Coronary artery (tissue), 2 donors: ENCODE results near the gene PTPA.

ENCODE experiments used
- DNase-seq: peaks from one replicate; pipeline ENCODE4 v3.0.0-alpha.2; 2017; ENCODE audit warnings: low spot score
- H3K27ac ChIP-seq, 2 donors: fragments of 200-600 bp; sonication (generic); one replicate each; pipeline ENCODE4 v1.5.1; 2016 to 2019
- H3K4me3 ChIP-seq: fragments of 200-600 bp; sonication (generic); 2 replicates; pipeline ENCODE4 v1.5.1; 2016; ENCODE audit warnings: mild to moderate bottlenecking, moderate library complexity
- CTCF ChIP-seq: fragments of 200-600 bp; sonication (generic); IDR thresholded peaks from one replicate; pipeline ENCODE4 v1.5.1; 2019; ENCODE audit warnings: antibody characterized with exemption

Gene PTPA

GRCh38 chr9:129095908-129096307, 15.3 kb upstream of the PTPA start:
- Histone ChIP-seq H3K4me3 (no peak overlapping the region), H3K27ac (no peak overlapping the region)
- DNase-seq = no peak
- no peak for TF ChIP-seq CTCF

- H3K4me3 ChIP-seq = no peak overlapping the region
Observed at GRCh38 chr9:129097671-129098306, 13.4 kb upstream of the PTPA start.

GRCh38 chr9:129098328-129098727, 12.9 kb upstream of the PTPA start:
- H3K4me3 ChIP-seq = no peak overlapping the region
- TF ChIP-seq CTCF = no peak
- DNase-seq = no peak

More at GRCh38 chr9:129097671-129098306, 13.4 kb upstream of the PTPA start:
- no peak for TF ChIP-seq CTCF
- DNase-seq = no peak
- no peak overlapping the region for H3K27ac ChIP-seq

GRCh38 chr9:129100383-129101169, 10.6 kb upstream of the PTPA start:
- Histone ChIP-seq H3K4me3 (no peak overlapping the region), H3K27ac (no peak overlapping the region)
- no peak for TF ChIP-seq CTCF
- DNase-seq = no peak

More at GRCh38 chr9:129098328-129098727, 12.9 kb upstream of the PTPA start:
- H3K27ac ChIP-seq = no peak overlapping the region

- no peak for DNase-seq
- H3K27ac ChIP-seq = no peak overlapping the region
- no peak for TF ChIP-seq CTCF
- H3K4me3 ChIP-seq = no peak overlapping the region
Observed at GRCh38 chr9:129101279-129101678, 9.9 kb upstream of the PTPA start.

- no peak for TF ChIP-seq CTCF
- Histone ChIP-seq H3K4me3 (no peak overlapping the region), H3K27ac (no peak overlapping the region)
- DNase-seq = no peak
Observed at GRCh38 chr9:129102095-129102525, 9.1 kb upstream of the PTPA start.
